ENCODE data around the gene MEOX2. TPM values are rescaled to one million over a fixed set of nuclear protein-coding genes. Genes with fewer than 3 reads are reported as not detected.

Gene MEOX2
- total RNA-seq, 1 donor from 2014 or later: not detected

DNA sequence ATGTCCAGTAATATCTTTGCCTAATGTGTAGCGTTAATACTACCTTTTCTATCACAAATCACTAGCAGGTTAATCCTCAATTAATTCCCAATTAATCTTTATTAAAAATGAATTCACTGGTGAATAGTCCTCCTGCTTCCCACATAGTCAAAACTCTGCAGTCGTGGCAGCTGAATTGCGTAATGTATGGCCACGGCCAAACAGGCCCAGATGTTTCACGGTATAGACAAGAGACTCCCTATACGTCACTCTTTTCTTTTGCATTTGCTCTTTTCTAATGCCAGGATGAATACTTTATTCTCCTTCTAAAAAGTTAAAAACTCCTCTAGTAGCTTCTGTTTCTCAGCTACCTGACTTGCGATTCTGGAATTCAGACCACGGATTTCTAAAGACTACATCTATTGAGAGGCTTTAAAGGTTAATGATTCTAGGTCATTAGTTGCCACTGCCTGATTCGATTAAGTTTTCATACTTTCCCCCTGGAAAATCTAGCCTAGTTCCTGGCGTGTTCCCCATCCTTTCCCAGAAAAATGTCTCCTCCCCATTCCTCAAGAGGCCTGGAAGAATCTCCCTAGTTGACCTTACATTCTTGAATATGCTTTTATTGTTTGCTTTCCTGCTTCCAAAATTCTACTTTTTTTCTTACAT, 16.9 kb downstream of the MEOX2 start:
- TF ChIP-seq, protein P1, sequence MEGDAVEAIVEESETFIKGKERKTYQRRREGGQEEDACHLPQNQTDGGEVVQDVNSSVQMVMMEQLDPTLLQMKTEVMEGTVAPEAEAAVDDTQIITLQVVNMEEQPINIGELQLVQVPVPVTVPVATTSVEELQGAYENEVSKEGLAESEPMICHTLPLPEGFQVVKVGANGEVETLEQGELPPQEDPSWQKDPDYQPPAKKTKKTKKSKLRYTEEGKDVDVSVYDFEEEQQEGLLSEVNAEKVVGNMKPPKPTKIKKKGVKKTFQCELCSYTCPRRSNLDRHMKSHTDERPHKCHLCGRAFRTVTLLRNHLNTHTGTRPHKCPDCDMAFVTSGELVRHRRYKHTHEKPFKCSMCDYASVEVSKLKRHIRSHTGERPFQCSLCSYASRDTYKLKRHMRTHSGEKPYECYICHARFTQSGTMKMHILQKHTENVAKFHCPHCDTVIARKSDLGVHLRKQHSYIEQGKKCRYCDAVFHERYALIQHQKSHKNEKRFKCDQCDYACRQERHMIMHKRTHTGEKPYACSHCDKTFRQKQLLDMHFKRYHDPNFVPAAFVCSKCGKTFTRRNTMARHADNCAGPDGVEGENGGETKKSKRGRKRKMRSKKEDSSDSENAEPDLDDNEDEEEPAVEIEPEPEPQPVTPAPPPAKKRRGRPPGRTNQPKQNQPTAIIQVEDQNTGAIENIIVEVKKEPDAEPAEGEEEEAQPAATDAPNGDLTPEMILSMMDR (conservative IDR thresholded peaks at IDR 0.05; ENCODE audit: low read depth, low read length): no peak
- H3K4me3 ChIP-seq (ENCODE audit: low read depth, low read length): no peak overlapping the region
- DNase-seq (ENCODE audit: low read depth): no peak

DNA sequence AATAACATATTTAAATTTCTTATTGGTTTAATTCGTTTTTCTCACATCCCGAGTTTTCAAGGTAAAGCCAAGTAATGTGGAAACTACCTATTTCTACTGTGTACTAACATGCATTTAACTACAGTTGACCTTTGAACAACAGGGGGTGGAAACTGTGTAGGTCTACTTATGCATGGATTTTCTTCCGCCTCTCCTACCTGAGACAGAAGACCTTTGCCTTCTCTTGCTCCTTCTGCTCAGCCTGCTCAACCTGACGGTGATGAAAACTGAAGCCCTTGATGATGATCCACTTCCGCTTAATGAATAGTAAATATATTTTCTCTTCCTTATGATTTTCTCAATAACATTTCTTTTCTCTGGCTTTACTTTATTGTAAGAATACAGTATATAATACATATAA, 18.5 kb downstream of the MEOX2 start:
- DNase-seq (ENCODE audit: low read depth): no peak
- no peak overlapping the region for H3K4me3 ChIP-seq (ENCODE audit: low read depth, low read length)
- TF ChIP-seq, protein P1 (conservative IDR thresholded peaks at IDR 0.05; ENCODE audit: low read depth, low read length): no peak

DNA sequence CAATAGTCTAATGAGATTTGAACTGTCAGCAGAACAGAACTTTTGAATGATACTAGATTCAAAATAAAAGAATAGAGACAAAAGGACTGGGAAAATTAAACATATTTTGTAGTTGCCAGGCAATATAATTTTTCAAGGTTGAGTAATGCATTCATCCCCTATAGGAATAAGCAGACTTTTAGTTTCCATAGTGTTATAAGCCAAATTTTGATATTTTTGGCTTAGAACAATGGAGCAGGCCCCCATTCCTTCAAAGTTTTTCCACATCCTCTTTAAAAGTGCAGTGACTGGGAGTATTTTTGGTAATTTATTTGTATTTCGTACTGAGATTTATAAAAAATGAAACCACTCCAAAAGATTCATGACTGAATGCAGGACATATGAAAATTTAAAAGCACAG, 24.0 kb downstream of the MEOX2 start:
- no peak for DNase-seq (ENCODE audit: low read depth)
- TF ChIP-seq, protein P1 (conservative IDR thresholded peaks at IDR 0.05; ENCODE audit: low read depth, low read length): no peak
- no peak overlapping the region for H3K4me3 ChIP-seq (ENCODE audit: low read depth, low read length)

DNA sequence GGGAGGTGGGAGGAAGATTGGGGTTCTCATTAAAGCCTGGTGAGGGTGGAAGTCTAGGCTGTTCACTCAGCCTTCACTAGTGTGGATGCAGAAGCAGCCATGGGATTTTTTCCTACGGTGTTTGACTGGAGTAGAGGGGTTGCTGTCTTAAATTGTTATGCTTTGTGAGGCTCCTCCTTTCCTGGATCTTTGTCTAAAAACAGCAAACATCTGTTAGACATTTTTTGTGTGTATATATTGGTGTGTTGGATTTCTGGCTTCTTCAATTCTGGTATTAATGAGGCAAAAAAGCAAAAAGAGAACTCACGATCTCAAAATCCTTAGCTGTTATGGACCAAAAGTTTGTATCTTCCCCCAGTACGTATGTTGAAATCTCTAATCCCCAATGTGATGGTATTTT, 28.2 kb downstream of the MEOX2 start:
- TF ChIP-seq, protein P1 (conservative IDR thresholded peaks at IDR 0.05; ENCODE audit: low read depth, low read length): no peak
- H3K4me3 ChIP-seq (ENCODE audit: low read depth, low read length): no peak overlapping the region
- DNase-seq (ENCODE audit: low read depth): no peak

DNA sequence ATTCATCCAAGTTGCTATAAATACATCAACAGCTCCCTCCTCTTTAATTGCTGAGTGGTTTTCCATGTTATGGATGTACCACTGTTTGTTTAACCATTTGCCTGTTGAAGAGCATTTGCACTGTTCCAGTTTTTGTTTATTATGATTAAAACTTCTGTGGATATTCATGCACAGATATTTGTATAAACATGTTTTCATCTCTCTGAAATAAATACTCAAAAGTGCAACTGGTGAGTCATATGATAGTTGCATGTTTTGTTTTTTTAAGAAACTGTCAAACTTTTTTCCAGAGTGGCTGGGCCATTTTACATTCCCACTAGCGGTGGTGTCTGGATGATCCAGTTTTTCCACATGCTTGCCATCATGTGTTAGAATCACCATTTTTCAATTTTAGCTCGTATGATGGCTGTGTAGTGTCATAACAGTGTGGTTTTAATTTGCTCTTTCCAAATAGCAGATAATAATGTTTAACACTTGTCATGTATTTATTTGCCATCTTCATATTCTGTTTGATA, 33.6 kb downstream of the MEOX2 start:
- no peak for DNase-seq (ENCODE audit: low read depth)
- no peak overlapping the region for H3K4me3 ChIP-seq (ENCODE audit: low read depth, low read length)
- TF ChIP-seq, protein P1 (conservative IDR thresholded peaks at IDR 0.05; ENCODE audit: low read depth, low read length): no peak

DNA sequence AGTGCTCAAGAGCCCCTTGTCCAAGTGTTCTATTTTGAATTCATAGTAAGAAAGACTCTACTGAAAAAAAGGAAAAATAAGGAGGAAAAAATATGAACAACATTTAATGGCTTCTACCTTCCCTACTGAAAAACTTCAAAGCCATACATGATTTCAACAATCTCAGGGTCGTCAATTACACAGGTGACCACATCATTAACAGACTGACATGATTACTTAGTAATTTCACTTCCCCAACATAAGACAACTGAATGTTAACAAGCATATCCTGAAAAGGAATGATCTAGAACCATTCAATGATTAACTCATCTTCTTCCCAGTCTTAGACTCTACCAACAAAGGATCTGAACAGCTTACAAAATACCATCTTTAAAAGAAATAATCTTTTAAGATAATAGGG, 34.8 kb downstream of the MEOX2 start:
- TF ChIP-seq, protein P1 (conservative IDR thresholded peaks at IDR 0.05; ENCODE audit: low read depth, low read length): no peak
- H3K4me3 ChIP-seq (ENCODE audit: low read depth, low read length): no peak overlapping the region
- peak; percentile 7 for DNase-seq (ENCODE audit: low read depth)

DNA sequence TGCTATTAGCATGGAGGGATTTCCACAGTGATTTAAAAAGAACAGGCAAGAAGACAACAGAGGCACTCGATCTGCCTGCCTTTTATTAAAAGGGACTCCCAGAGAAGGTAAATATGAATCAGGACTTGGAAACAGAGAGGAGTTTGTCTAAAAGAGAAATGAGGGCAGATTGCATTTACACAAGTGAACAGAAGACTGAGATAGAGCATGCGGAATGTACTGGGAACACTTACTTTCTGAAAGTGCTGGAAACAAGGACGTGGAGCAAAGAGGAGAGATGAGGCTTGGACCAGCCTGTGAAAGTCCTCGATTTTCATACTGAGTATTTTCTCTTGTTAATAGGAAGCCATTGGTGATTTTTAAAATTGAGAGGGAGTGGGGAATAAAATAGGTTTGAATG, 35.7 kb downstream of the MEOX2 start:
- TF ChIP-seq, protein P1 (conservative IDR thresholded peaks at IDR 0.05; ENCODE audit: low read depth, low read length): no peak
- no peak overlapping the region for H3K4me3 ChIP-seq (ENCODE audit: low read depth, low read length)
- no peak for DNase-seq (ENCODE audit: low read depth)

All from epithelial cell of proximal tubule (primary cell).